GM12892 (cell line): ENCODE results near the gene VPS51. TPM values are rescaled to one million over a fixed set of nuclear protein-coding genes. Genes with fewer than 3 reads are reported as not detected.

ENCODE experiments used
- DNase-seq: peaks from one replicate; pipeline ENCODE4 v3.0.0; 2011; ENCODE audit not compliant: insufficient read length
- FAIRE-seq: peaks from 2 replicates; lab custom pipeline; 2011; peaks lifted over from hg19 to GRCh38; lab: Jason Lieb, UNC
- POLR2A ChIP-seq: IDR thresholded peaks from 2 replicates; pipeline ENCODE4 v1.6.1; 2011; ENCODE audit warnings: low read depth, low read length, control low read depth
- POLR2AphosphoS5 ChIP-seq: IDR thresholded peaks from 2 replicates; pipeline ENCODE4 v1.6.1; 2011; ENCODE audit warnings: low read depth, low read length, control low read depth
- TAF1 ChIP-seq: IDR thresholded peaks from 2 replicates; pipeline ENCODE4 v1.6.1; 2011; ENCODE audit warnings: low read depth, mild to moderate bottlenecking, control low read depth, low read length, borderline replicate concordance
- polyA plus RNA-seq: library from polyadenylated mRNA; unstranded; fragments of >200 nt; gene quantifications from one replicate; pipeline ENCODE4 v1.2.1, GENCODE V29; 2012; ENCODE audit warnings: missing spikeins, inconsistent platforms; ENCODE audit not compliant: missing spikeins

Gene VPS51
- 52.3 TPM for polyA plus RNA-seq

DNA sequence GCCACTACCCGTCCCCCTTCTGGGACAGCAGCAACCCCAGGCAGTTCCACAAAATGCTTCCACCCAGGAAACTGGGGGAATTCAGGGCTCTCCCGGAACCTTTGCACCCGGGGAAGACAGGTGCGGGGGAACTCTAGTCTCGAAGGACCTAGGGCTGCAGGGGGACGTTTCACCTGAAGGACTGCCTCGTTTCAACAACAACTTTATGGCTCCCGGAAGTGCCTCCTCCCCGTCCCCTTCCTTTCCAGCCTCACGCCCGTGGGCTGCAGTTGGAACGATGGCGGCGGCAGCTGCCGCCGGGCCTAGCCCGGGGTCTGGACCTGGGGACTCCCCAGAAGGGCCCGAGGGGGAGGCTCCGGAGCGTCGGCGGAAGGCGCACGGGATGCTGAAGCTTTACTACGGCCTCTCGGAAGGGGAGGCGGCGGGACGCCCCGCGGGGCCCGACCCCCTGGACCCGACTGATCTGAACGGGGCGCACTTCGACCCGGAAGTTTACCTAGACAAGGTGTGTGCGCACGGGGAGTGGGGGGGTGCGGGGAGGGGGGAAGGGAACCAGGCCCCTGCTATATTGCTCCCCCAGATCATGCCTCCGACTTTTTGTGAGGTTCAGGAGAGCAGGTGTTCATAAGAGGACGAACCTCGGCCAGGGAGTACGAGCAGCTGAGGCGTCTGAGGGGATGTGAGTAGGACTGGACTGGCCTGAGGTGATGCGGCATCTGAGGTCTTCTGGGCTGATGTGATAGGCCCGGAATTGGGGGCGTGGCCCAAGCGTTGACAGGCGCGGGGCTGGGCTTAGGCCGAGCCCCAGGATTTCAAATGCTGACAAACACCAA is at the start of gene VPS51:
TSS of gene VPS51 (plus strand) at position 241 of the 833 bp plus-strand sequence. CDS start at position 278, 37 bp downstream.
- DNase-seq (peak; percentile 95), FAIRE-seq (peak; percentile 99)
- TF ChIP-seq POLR2A (peak; percentile 95), TAF1 (peak; percentile 97), POLR2AphosphoS5 (peak; percentile 97)

DNA sequence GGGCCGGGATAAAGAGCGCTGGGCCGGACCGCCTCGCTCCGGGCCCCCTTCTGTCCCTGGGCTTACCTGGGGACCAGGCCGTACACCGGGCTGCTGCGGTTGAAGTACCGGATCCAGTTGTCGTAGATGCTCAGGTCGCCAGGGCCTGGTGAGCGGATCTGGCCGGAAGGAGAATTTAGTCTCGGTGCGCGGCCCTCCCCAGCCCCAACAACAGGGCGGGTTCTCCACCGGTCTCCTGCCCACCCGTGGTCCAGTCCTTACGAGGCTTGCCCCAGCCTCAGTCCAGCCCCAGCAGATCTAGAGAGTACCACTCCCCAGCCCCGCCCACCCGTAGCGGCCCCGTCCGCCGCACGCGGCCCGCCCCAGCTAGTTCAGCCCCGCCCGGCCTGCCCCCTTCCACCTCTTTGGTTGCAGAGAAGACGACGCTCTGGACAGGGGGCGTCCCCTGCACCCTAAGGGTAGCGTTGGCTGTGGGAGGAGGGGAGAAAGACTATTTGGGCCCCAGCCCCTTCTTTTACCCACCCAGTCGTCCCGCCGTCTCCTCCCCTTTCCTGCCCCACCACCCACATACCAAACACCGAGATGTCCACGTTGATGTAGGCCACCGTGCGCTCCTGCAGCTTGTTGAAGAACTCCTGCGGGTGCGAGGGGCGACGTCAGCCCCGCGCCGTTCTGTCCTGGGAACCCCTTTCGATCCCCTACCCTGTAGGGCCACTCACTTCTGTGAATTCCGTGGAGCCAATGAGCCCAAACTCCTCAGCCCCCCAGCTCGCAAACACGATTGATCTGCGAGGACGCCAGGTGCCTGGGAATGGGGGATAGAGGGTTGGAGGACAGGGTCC is 48.2 kb upstream of the VPS51 start:
- no peak for TF ChIP-seq POLR2AphosphoS5
- no peak for TF ChIP-seq POLR2A
- no peak for TF ChIP-seq TAF1
- DNase-seq (peak; percentile 62), FAIRE-seq (peak; percentile 71)

DNA sequence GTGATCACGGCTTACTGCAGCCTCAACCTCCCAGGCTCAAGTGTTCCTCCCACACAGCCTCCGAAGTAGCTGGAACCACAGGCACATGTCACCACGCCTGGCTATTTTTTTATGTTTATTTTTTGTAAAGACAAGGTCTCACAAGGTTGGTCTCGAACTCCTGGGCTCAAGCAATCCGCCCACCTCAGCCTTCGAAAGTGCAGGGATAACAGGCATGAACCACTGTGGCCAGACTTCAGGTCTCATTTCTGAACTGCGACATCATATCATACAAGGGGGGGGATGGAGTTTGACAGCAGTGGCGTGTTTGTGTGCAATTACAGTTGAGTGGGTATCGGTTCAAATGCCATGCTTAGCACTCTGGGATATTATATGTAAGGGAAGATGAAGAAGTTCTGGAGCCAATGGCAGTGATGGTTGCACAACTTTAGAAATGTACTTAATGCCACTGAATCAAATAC is 44.6 kb upstream of the VPS51 start:
- TF ChIP-seq POLR2AphosphoS5 (no peak), POLR2A (no peak), TAF1 (no peak)
- DNase-seq, result no peak
- no peak for FAIRE-seq

DNA sequence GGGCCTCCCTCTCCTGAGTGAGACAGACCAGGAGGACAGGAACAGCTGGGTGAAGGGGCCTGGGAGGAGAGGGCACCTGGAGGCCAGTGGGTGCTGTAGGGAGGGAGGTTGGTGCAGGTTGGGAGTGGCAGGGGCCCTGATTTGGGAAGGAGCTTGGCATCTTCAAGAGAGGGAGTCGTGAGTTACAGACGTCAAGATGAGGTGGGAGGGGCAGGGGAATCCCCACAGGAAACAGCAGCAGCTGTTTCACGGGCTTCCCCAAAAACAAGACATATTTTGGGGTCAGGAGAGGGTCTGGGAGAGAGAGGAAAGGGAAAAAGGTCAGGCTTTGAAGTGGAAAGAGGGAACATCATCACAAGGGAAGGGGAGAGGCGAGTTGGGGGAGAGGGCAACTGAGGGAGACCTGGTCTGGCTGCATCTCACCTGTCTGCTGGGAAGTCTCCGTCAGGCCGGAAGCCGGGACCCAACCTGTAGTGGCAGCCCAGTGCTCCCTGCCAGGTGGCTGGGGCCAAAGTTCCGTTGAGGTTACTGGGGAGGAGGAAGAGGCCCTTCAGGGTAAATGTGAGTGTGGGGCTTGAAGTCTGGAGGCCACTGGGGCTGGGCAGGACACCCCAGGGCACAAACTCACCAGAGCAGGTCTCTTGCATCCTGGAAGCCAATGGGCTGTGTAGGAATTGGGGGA is 42.0 kb upstream of the VPS51 start:
- no peak for FAIRE-seq
- TF ChIP-seq POLR2AphosphoS5 (no peak), POLR2A (no peak), TAF1 (no peak)
- DNase-seq, result no peak

DNA sequence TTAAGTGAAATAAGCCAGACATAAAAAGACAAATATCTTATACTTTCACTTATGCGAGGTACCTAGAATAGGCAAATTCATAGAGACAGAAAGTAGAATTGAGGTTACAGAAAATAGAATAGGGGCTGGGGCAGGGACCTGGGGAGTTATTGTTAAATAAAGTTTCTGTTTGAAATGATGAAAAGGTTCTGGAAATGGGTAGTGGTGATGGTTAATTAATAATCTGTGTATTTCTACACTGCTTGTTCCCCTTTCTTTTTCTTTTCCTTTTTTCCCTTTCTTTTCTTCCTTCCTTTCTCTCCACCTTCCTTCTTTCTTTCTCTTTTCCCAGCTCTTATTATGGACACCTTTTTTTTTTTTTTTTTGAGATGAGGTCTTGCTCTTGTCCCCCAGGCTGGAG is 40.5 kb upstream of the VPS51 start:
- no peak for DNase-seq
- FAIRE-seq, result no peak
- TF ChIP-seq TAF1, result no peak
- no peak for TF ChIP-seq POLR2AphosphoS5
- no peak for TF ChIP-seq POLR2A

DNA sequence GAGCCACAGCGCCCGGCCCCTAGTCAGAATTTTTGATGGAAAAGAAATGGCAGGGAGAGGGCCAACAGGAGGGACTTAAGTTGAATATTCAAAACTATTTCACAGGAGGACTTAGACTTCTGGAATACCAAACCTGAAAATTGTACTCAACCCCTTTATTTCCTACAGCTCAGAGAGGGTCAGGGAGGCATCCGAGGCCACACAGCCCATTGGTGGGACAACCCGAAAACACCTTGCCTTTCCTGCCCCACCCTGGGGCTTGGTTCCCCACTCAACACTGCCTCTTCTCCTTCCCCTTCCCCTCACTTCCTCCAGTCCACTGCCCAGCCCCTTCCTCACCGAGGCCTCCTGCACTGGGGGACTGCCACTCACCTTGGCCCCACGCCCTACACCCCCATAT is 39.0 kb upstream of the VPS51 start:
- no peak for FAIRE-seq
- TF ChIP-seq POLR2AphosphoS5 (no peak), POLR2A (no peak), TAF1 (no peak)
- DNase-seq, result no peak

DNA sequence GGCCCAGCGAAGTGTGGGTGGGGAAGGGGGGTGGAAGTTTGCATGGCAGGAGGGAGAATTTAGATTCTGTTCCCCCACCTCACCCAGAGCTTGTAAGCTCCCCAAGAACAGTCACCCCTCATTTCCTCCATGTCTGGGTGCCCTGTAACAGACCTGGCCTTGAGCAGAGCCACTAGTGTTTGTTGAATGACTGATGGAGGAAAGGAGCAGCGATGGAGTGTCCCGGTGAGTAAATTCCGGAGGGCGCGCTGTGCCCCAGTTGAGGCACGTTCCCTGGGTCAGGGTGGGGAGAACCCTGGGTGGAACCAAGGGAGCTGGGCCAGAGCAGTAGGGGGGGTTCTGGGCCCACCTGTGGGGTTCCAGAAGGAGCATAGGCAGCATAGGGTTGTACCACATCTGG is 38.5 kb upstream of the VPS51 start:
- TF ChIP-seq POLR2AphosphoS5 (no peak), POLR2A (no peak), TAF1 (no peak)
- DNase-seq, result no peak
- no peak for FAIRE-seq

DNA sequence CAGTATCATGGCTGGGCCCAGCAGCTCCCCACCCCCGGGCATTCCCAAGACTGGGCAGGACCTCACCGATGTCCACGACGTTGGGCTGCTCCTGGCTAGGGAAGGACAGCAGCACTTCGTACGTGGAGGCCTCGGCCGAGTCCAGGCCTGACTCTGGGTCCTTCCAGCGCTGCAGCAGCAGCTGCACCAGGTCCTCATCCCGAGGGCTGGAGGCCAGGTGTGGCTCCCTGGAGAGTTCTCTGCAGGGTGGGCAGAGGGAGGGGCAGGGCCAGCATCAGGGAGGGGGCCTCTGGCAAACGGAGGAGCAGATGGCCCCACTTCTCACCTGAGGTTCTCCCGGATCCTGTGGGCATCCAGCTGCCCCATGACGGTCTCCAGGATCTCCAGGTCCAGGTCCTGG is 38.0 kb upstream of the VPS51 start:
- TF ChIP-seq POLR2A, result no peak
- no peak for TF ChIP-seq TAF1
- no peak for TF ChIP-seq POLR2AphosphoS5
- DNase-seq, result no peak
- FAIRE-seq, result no peak

DNA sequence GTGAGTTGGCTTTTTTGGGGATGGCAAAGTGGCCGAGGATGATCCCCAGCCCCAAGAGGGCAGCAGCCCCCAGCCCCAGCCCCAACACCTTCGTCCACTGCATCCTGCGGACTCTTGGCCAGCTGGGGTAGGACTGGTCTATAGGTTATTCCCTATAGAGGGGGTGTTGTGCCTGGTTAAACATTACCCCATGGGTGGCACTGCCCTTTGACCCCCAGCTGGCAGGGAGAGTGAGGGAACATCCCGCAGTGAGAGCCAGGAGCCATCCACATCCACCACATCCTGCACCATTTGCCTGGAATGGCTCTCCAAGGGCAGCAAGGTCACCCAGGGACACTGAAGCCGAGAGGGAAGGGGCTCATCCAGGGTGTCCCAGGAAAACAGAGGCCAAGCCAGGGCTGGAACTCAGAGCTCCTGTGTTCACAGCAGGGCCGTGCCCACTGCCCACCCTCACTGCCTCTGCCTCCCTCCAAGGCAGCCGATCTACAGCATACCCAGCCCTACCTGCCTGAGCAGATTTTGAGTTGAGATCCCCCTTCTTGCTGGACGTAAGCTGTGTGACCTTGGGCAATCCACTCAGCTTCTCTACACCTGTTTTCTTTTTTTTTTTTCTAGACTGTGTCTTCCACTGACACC is 37.5 kb upstream of the VPS51 start, which contains the start of gene NAALADL1:
TSS of gene NAALADL1 (minus strand) at position 135 of the 636 bp plus-strand sequence. CDS start at position 103, 32 bp downstream.
- DNase-seq, result no peak

DNA sequence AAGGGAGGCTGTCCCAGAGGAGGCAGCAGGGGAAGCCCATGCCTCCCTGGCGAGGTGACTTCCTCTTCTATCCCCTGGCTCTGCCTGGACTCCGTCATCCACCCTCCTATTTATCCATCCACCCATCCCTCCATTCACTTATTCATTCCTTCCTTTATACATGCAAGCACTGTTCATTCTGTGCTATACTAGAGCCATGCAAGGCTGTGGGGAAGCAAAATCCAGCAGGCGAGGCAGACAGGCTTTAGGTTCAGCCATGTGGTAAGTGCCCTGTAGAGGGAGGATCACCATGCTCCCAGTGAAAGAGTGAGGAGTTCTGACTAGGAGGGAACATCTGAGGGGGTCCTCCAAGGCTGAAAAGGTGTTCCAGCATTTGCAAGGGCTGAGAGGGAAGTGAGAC is 36.5 kb upstream of the VPS51 start:
- DNase-seq (no peak), FAIRE-seq (no peak)
- TF ChIP-seq POLR2AphosphoS5 (no peak), POLR2A (no peak), TAF1 (no peak)

More for the DNA sequence above, 37.5 kb upstream of the VPS51 start, which contains the start of gene NAALADL1:
- TF ChIP-seq POLR2A (no peak), TAF1 (no peak)
- no peak for FAIRE-seq
